Esophagus squamous epithelium (tissue), 5 donors: Measurements from ENCODE around the gene TMEM41A. TPM values are rescaled to one million over a fixed set of nuclear protein-coding genes. Genes with fewer than 3 reads are reported as not detected.
A peak's percentile ranks its signal among the peaks of the same experiment; 100 is the strongest.

Experiments
- DNase-seq: peaks from one replicate; lab custom pipeline; 2025; lab: John Stamatoyannopoulos, UW
- H3K27ac ChIP-seq, 4 donors: fragments of 200-600 bp; sonication (generic); one replicate each; pipeline ENCODE4 v1.5.1; 2016 to 2019; ENCODE audit warnings: mild to moderate bottlenecking in 1 of 4
- H3K27me3 ChIP-seq, 4 donors: fragments of 200-600 bp; sonication (generic); 1 replicate in 3 of 4; 2 replicates in 1 of 4; pipeline versions ENCODE4 v1.5.1 to v1.6.0; 2017 to 2021; ENCODE audit warnings: antibody characterized with exemption in 1 of 4
- H3K36me3 ChIP-seq, 3 donors: fragments of 200-600 bp; sonication (generic); one replicate each; pipeline ENCODE4 v1.5.1; 2016 to 2019
- H3K4me1 ChIP-seq, 3 donors: fragments of 200-600 bp; sonication (generic); one replicate each; pipeline ENCODE4 v1.5.1; 2017 to 2019
- H3K4me3 ChIP-seq, 4 donors: fragments of 200-600 bp; sonication (generic); 1 replicate in 3 of 4; 2 replicates in 1 of 4; pipeline ENCODE4 v1.5.1; 2016 to 2019; ENCODE audit warnings: mild to moderate bottlenecking in 2 of 4, moderate library complexity in 1 of 4
- H3K9me3 ChIP-seq, 3 donors: fragments of 200-600 bp; sonication (generic); one replicate each; pipeline ENCODE4 v1.5.1; 2016 to 2019
- CTCF ChIP-seq, 6 experiments: fragments of 450-650 bp in 4 of 6; fragments of 200-600 bp in 2 of 6; sonication (generic) in 2 of 6; IDR thresholded peaks; one replicate each; pipeline ENCODE4 v1.5.1; 2016 to 2019; ENCODE audit warnings: antibody characterized with exemption in 6 of 6, mild to moderate bottlenecking in 4 of 6, moderate library complexity in 4 of 6
- POLR2A ChIP-seq, 4 donors: fragments of 450-650 bp; IDR thresholded peaks; one replicate each; pipeline ENCODE4 v1.6.1; 2017; ENCODE audit warnings: antibody characterized with exemption in 4 of 4, mild to moderate bottlenecking in 4 of 4, moderate library complexity in 3 of 4
- WGBS, 2 donors: methylation state at CpG; one replicate each; pipeline ENCODE4 v1.1.5; 2018; 5-methylcytosine and 5-hydroxymethylcytosine counted together
- intact Hi-C: fragments of 100-400 bp; cut with DNase I; formaldehyde crosslinking; loops from one replicate; pipeline ENCODE4 v1.15.0; 2022
- total RNA-seq, 4 donors: library from RNA; depleted of rRNA; stranded (reverse); fragments of >200 nt; gene quantifications; one replicate each; pipeline ENCODE4 v1.1.0, GENCODE V29; 2016
- donor health status: DM: yes; HTN: yes; CAD: no.

Gene TMEM41A
- total RNA-seq, 4 donors from 2014 or later: 15.6 to 25.9 (median 20.3) TPM

GRCh38 chr3:185521349-185522138 lies 22.7 kb upstream of the TMEM41A start:
- Histone ChIP-seq H3K27me3 (peaks cover 0 to 26% (median 0%) of the 10 kb centered on the region in 4 donors), H3K4me1 (no peaks in the 10 kb centered on the region), H3K4me3 (no peak overlapping the region), H3K9me3 (no peaks in the 10 kb centered on the region), H3K27ac (no peak overlapping the region), H3K36me3 (no peaks in the 10 kb centered on the region)
- intact Hi-C loops: no loop called here
- TF ChIP-seq POLR2A (IDR thresholded peaks at IDR 0.05) (no peak), CTCF (IDR thresholded peaks at IDR 0.05) (no peak)
- WGBS, 2 donors: 85 to 93% methylated on average over 7 of the region's 7 CpGs
- no peak for DNase-seq

GRCh38 chr3:185519021-185519420 lies 20.2 kb upstream of the TMEM41A start:
- H3K4me3 ChIP-seq: no peak overlapping the region
- WGBS, 2 donors: 53 to 57% methylated on average over 5 of the region's 5 CpGs
- no peaks in the 10 kb centered on the region for H3K9me3 ChIP-seq
- peaks cover 0 to 20% (median 0%) of the 10 kb centered on the region in 4 donors for H3K27me3 ChIP-seq
- H3K36me3 ChIP-seq: no peaks in the 10 kb centered on the region
- intact Hi-C loops: no loop called here
- H3K27ac ChIP-seq: no peak overlapping the region
- no peaks in the 10 kb centered on the region for H3K4me1 ChIP-seq
- no peak for DNase-seq
- TF ChIP-seq CTCF (IDR thresholded peaks at IDR 0.05) (peak in 3 of 6 experiments; percentile 12 to 41 (median 14)), POLR2A (IDR thresholded peaks at IDR 0.05) (no peak)

- 80 to 88% methylated on average over 2 of the region's 2 CpGs for WGBS, 2 donors
Observed at GRCh38 chr3:185517387-185518130, 18.7 kb upstream of the TMEM41A start.

GRCh38 chr3:185511711-185512110 lies 12.9 kb upstream of the TMEM41A start:
- Histone ChIP-seq H3K4me1 (no peaks in the 10 kb centered on the region), H3K9me3 (no peaks in the 10 kb centered on the region), H3K27me3 (peaks cover 0 to 8% (median 0%) of the 10 kb centered on the region in 4 donors), H3K27ac (no peak overlapping the region), H3K36me3 (peaks cover 0 to 10% (median 0%) of the 10 kb centered on the region in 3 donors), H3K4me3 (no peak overlapping the region)
- intact Hi-C loops: no loop called here
- no peak for DNase-seq
- TF ChIP-seq POLR2A (IDR thresholded peaks at IDR 0.05) (no peak), CTCF (IDR thresholded peaks at IDR 0.05) (no peak)
- 81 to 88% methylated on average over 4 of the region's 4 CpGs for WGBS, 2 donors

More at GRCh38 chr3:185517387-185518130, 18.7 kb upstream of the TMEM41A start:
- intact Hi-C loops: no loop called here
- H3K9me3 ChIP-seq: no peaks in the 10 kb centered on the region
- no peak overlapping the region for H3K4me3 ChIP-seq
- peaks cover 0 to 15% (median 0%) of the 10 kb centered on the region in 4 donors for H3K27me3 ChIP-seq
- H3K36me3 ChIP-seq: no peaks in the 10 kb centered on the region
- H3K4me1 ChIP-seq: no peaks in the 10 kb centered on the region
- H3K27ac ChIP-seq: no peak overlapping the region
- no peak for DNase-seq
- no peak for TF ChIP-seq CTCF (IDR thresholded peaks at IDR 0.05)
- TF ChIP-seq POLR2A (IDR thresholded peaks at IDR 0.05): no peak
